Muscle of arm (tissue), 12 donors: ENCODE results near the gene PRELP. TPM values are rescaled to one million over a fixed set of nuclear protein-coding genes. Genes with fewer than 3 reads are reported as not detected.

Experiments
- polyA plus RNA-seq, 12 donors: library from polyadenylated mRNA; unstranded; fragments of 120-200 nt; gene quantifications; one replicate each; pipeline ENCODE4 v1.2.1, GENCODE V29; 2013; ENCODE audit not compliant: insufficient read length in 12 of 12

Gene PRELP
- polyA plus RNA-seq, 12 donors, result 1.3 to 23.8 (median 2.9) TPM; not detected in 1

Other genes starting within 250 kb of the PRELP start
- gene CHIT1, start 246.1 kb upstream of the PRELP start, polyA plus RNA-seq, result under 1 TPM in 10 of 12 donors, not detected in 2; 0.20 to 0.91 (median 0.58) TPM
- gene BTG2, start 170.3 kb upstream of the PRELP start, polyA plus RNA-seq, result 100 to 1,000 TPM in 3 of 12 donors, 10 to 100 TPM in 8, not detected in 1; 63.4 to 246 (median 81.3) TPM
- 100 to 1,000 TPM in 7 of 12 donors, 10 to 100 TPM in 4, not detected in 1; 58.3 to 225 (median 113) TPM for gene FMOD, start 124.7 kb upstream of the PRELP start, polyA plus RNA-seq
- not detected for gene OPTC, start 18.3 kb downstream of the PRELP start, polyA plus RNA-seq
- gene ATP2B4, start 151.0 kb downstream of the PRELP start, polyA plus RNA-seq, result 100 to 1,000 TPM in 3 of 12 donors, 10 to 100 TPM in 8, not detected in 1; 72.6 to 135 (median 86.2) TPM